ENCODE data around the gene ATP10B.

Gene ATP10B

GRCh38 chr5:160692271-160692670 lies 159.7 kb downstream of the ATP10B start:
- DNase-seq (ENCODE audit: low spot score), result no peak
- FAIRE-seq, result no peak

- FAIRE-seq, result no peak
- no peak for DNase-seq (ENCODE audit: low spot score)
Observed at GRCh38 chr5:160685695-160686094, 166.3 kb downstream of the ATP10B start.

- no peak for DNase-seq (ENCODE audit: low spot score)
- FAIRE-seq, result no peak
Observed at GRCh38 chr5:160685219-160685618, 166.8 kb downstream of the ATP10B start.

- DNase-seq (ENCODE audit: low spot score) (no peak), FAIRE-seq (no peak)
Observed at GRCh38 chr5:160679567-160680309, 172.3 kb downstream of the ATP10B start.

- no peak for DNase-seq (ENCODE audit: low spot score)
- no peak for FAIRE-seq
Observed at GRCh38 chr5:160675988-160676387, 176.0 kb downstream of the ATP10B start.

- DNase-seq (ENCODE audit: low spot score) (no peak), FAIRE-seq (no peak)
Observed at GRCh38 chr5:160674901-160675300, 177.1 kb downstream of the ATP10B start.

- no peak for DNase-seq (ENCODE audit: low spot score)
- FAIRE-seq, result no peak
Observed at GRCh38 chr5:160672521-160672920, 179.5 kb downstream of the ATP10B start.

GRCh38 chr5:160668356-160668755 lies 183.7 kb downstream of the ATP10B start:
- FAIRE-seq, result no peak
- DNase-seq (ENCODE audit: low spot score), result no peak

- DNase-seq (ENCODE audit: low spot score), result no peak
- FAIRE-seq, result no peak
Observed at GRCh38 chr5:160667160-160667559, 184.9 kb downstream of the ATP10B start.

- FAIRE-seq, result no peak
- DNase-seq (ENCODE audit: low spot score), result no peak
Observed at GRCh38 chr5:160665460-160665859, 186.6 kb downstream of the ATP10B start.

GRCh38 chr5:160660132-160660531 lies 191.9 kb downstream of the ATP10B start:
- DNase-seq (ENCODE audit: low spot score), result no peak
- no peak for FAIRE-seq

- no peak for DNase-seq (ENCODE audit: low spot score)
- no peak for FAIRE-seq
Observed at GRCh38 chr5:160657622-160658458, 194.2 kb downstream of the ATP10B start.

- DNase-seq (ENCODE audit: low spot score) (no peak), FAIRE-seq (no peak)
Observed at GRCh38 chr5:160657068-160657507, 194.9 kb downstream of the ATP10B start.

- no peak for FAIRE-seq
- DNase-seq (ENCODE audit: low spot score), result no peak
Observed at GRCh38 chr5:160655717-160656116, 196.3 kb downstream of the ATP10B start.

- FAIRE-seq, result no peak
Observed at GRCh38 chr5:160651692-160652645, 200.0 kb downstream of the ATP10B start.

GRCh38 chr5:160649304-160649703 lies 202.7 kb downstream of the ATP10B start:
- no peak for DNase-seq (ENCODE audit: low spot score)
- no peak for FAIRE-seq

More at GRCh38 chr5:160651692-160652645, 200.0 kb downstream of the ATP10B start:
- no peak for DNase-seq (ENCODE audit: low spot score)

GRCh38 chr5:160646033-160646432 lies 206.0 kb downstream of the ATP10B start:
- no peak for FAIRE-seq
- DNase-seq (ENCODE audit: low spot score), result no peak

GRCh38 chr5:160643616-160644240 lies 208.3 kb downstream of the ATP10B start:
- DNase-seq (ENCODE audit: low spot score), result no peak
- FAIRE-seq, result no peak

- no peak for DNase-seq (ENCODE audit: low spot score)
- FAIRE-seq, result no peak
Observed at GRCh38 chr5:160641405-160641804, 210.6 kb downstream of the ATP10B start.

- DNase-seq (ENCODE audit: low spot score), result no peak
- FAIRE-seq, result no peak
Observed at GRCh38 chr5:160640406-160640805, 211.6 kb downstream of the ATP10B start.

GRCh38 chr5:160638161-160638742 lies 213.8 kb downstream of the ATP10B start:
- no peak for DNase-seq (ENCODE audit: low spot score)
- FAIRE-seq, result no peak
